ENCODE measurements around the gene ADARB2.

Gene ADARB2

GRCh38 chr10:1684991-1685390, 52.3 kb downstream of the ADARB2 start:
- Histone ChIP-seq H3K36me3 (ENCODE audit: control insufficient read depth in 1 of 2, insufficient read depth in 2 of 2, low read length in 2 of 2) (no peaks in the 10 kb centered on the region), H3K27me3 (ENCODE audit: low read depth, low read length) (no peaks in the 10 kb centered on the region), H3K4me3 (ENCODE audit: low read depth in 1 of 2, low read length in 2 of 2) (no peak overlapping the region), H3K9me3 (ENCODE audit: control insufficient read depth in 1 of 2, low read length in 2 of 2) (no peaks in the 10 kb centered on the region), H3K4me1 (ENCODE audit: control insufficient read depth in 1 of 2, insufficient read depth in 2 of 2, low read length in 2 of 2) (no peaks in the 10 kb centered on the region), H3K27ac (ENCODE audit: low read length) (no peak overlapping the region)

GRCh38 chr10:1683649-1684048, 53.7 kb downstream of the ADARB2 start:
- H3K27me3 ChIP-seq (ENCODE audit: low read depth, low read length), result no peaks in the 10 kb centered on the region
- H3K4me3 ChIP-seq (ENCODE audit: low read depth in 1 of 2, low read length in 2 of 2), result no peak overlapping the region
- no peaks in the 10 kb centered on the region for H3K9me3 ChIP-seq (ENCODE audit: control insufficient read depth in 1 of 2, low read length in 2 of 2)
- no peak overlapping the region for H3K27ac ChIP-seq (ENCODE audit: low read length)
- no peaks in the 10 kb centered on the region for H3K36me3 ChIP-seq (ENCODE audit: control insufficient read depth in 1 of 2, insufficient read depth in 2 of 2, low read length in 2 of 2)
- H3K4me1 ChIP-seq (ENCODE audit: control insufficient read depth in 1 of 2, insufficient read depth in 2 of 2, low read length in 2 of 2), result no peaks in the 10 kb centered on the region

- H3K4me3 ChIP-seq (ENCODE audit: low read depth in 1 of 2, low read length in 2 of 2), result no peak overlapping the region
- H3K36me3 ChIP-seq (ENCODE audit: control insufficient read depth in 1 of 2, insufficient read depth in 2 of 2, low read length in 2 of 2), result no peaks in the 10 kb centered on the region
- no peaks in the 10 kb centered on the region for H3K9me3 ChIP-seq (ENCODE audit: control insufficient read depth in 1 of 2, low read length in 2 of 2)
- H3K27ac ChIP-seq (ENCODE audit: low read length), result no peak overlapping the region
- no peaks in the 10 kb centered on the region for H3K27me3 ChIP-seq (ENCODE audit: low read depth, low read length)
- H3K4me1 ChIP-seq (ENCODE audit: control insufficient read depth in 1 of 2, insufficient read depth in 2 of 2, low read length in 2 of 2), result no peaks in the 10 kb centered on the region
Measured at GRCh38 chr10:1679821-1680650, 57.3 kb downstream of the ADARB2 start.

GRCh38 chr10:1678084-1678483, 59.2 kb downstream of the ADARB2 start:
- Histone ChIP-seq H3K27ac (ENCODE audit: low read length) (no peak overlapping the region), H3K4me1 (ENCODE audit: control insufficient read depth in 1 of 2, insufficient read depth in 2 of 2, low read length in 2 of 2) (no peaks in the 10 kb centered on the region)

GRCh38 chr10:1677307-1677939, 59.9 kb downstream of the ADARB2 start:
- Histone ChIP-seq H3K4me3 (ENCODE audit: low read depth in 1 of 2, low read length in 2 of 2) (no peak overlapping the region), H3K36me3 (ENCODE audit: control insufficient read depth in 1 of 2, insufficient read depth in 2 of 2, low read length in 2 of 2) (no peaks in the 10 kb centered on the region)

More at GRCh38 chr10:1678084-1678483, 59.2 kb downstream of the ADARB2 start:
- no peaks in the 10 kb centered on the region for H3K9me3 ChIP-seq (ENCODE audit: control insufficient read depth in 1 of 2, low read length in 2 of 2)
- H3K27me3 ChIP-seq (ENCODE audit: low read depth, low read length), result no peaks in the 10 kb centered on the region
- H3K4me3 ChIP-seq (ENCODE audit: low read depth in 1 of 2, low read length in 2 of 2), result no peak overlapping the region
- H3K36me3 ChIP-seq (ENCODE audit: control insufficient read depth in 1 of 2, insufficient read depth in 2 of 2, low read length in 2 of 2), result no peaks in the 10 kb centered on the region

DNA sequence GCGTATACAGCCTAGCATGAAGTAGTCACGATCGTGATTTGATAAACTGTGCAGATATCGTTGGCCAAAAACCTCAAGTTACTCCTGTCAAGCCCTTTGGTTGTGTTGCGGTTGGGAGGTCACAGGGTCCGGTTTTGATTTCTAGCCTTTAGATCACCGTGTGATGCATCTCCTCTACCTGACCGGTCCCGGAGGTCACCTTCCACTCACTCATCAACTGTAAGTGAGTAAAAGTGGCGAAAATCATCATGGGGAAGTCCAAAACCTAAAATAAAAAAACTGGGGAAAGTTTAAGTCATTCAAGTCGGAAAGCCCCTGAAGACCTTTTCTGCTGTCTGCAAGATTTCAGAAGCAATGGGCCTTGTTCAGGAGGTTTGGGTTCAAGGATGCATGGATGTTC, 62.8 kb downstream of the ADARB2 start:
- H3K4me3 ChIP-seq (ENCODE audit: low read depth in 1 of 2, low read length in 2 of 2), result no peak overlapping the region
- H3K9me3 ChIP-seq (ENCODE audit: control insufficient read depth in 1 of 2, low read length in 2 of 2), result no peaks in the 10 kb centered on the region
- H3K36me3 ChIP-seq (ENCODE audit: control insufficient read depth in 1 of 2, insufficient read depth in 2 of 2, low read length in 2 of 2), result no peaks in the 10 kb centered on the region
- H3K27ac ChIP-seq (ENCODE audit: low read length), result no peak overlapping the region
- no peaks in the 10 kb centered on the region for H3K4me1 ChIP-seq (ENCODE audit: control insufficient read depth in 1 of 2, insufficient read depth in 2 of 2, low read length in 2 of 2)
- H3K27me3 ChIP-seq (ENCODE audit: low read depth, low read length), result no peaks in the 10 kb centered on the region

More at GRCh38 chr10:1677307-1677939, 59.9 kb downstream of the ADARB2 start:
- no peak overlapping the region for H3K27ac ChIP-seq (ENCODE audit: low read length)
- no peaks in the 10 kb centered on the region for H3K4me1 ChIP-seq (ENCODE audit: control insufficient read depth in 1 of 2, insufficient read depth in 2 of 2, low read length in 2 of 2)
- H3K27me3 ChIP-seq (ENCODE audit: low read depth, low read length), result no peaks in the 10 kb centered on the region
- H3K9me3 ChIP-seq (ENCODE audit: control insufficient read depth in 1 of 2, low read length in 2 of 2), result no peaks in the 10 kb centered on the region

GRCh38 chr10:1673568-1674345, 63.6 kb downstream of the ADARB2 start:
- H3K9me3 ChIP-seq (ENCODE audit: control insufficient read depth in 1 of 2, low read length in 2 of 2), result no peaks in the 10 kb centered on the region
- no peaks in the 10 kb centered on the region for H3K36me3 ChIP-seq (ENCODE audit: control insufficient read depth in 1 of 2, insufficient read depth in 2 of 2, low read length in 2 of 2)
- no peak overlapping the region for H3K4me3 ChIP-seq (ENCODE audit: low read depth in 1 of 2, low read length in 2 of 2)
- no peaks in the 10 kb centered on the region for H3K4me1 ChIP-seq (ENCODE audit: control insufficient read depth in 1 of 2, insufficient read depth in 2 of 2, low read length in 2 of 2)
- H3K27ac ChIP-seq (ENCODE audit: low read length), result no peak overlapping the region
- H3K27me3 ChIP-seq (ENCODE audit: low read depth, low read length), result no peaks in the 10 kb centered on the region

DNA sequence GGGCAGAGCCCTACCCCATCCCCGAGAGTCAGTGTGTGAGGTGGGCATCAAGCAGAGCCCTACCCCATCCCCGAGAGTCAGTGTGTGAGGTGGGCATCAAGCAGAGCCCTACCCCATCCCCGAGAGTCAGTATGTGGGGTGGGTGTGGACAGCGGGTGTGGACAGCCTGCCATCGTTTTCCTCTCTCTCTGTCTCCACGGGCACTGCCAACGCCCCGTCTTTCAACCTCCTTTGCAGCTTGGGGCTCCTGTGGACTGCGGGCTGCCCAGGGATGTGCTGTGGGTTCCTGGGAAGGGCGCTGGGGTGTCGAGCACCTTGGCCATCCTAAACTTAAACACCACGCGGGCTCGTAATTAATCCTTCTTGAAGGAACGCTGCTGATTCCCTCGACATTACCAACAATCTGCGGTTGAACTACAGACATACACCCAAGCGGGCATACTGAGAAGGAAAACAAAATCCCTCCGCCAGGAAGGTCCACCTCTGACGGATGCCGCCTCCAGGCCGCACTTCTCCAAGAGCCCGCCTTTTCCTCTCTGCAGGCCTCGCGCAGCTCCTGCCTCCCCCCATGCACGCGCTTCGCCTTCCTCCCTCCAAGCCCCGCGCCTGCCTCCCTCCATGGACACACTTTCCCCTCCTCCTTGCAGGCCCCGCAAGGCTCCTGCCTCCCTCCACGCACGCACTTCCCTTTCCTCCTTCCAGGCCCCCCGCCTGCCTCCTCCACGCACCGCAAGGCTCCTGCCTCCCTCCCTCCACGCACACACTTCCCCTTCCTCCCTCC, 65.1 kb downstream of the ADARB2 start:
- Histone ChIP-seq H3K27me3 (ENCODE audit: low read depth, low read length) (no peaks in the 10 kb centered on the region), H3K27ac (ENCODE audit: low read length) (no peak overlapping the region), H3K4me3 (ENCODE audit: low read depth in 1 of 2, low read length in 2 of 2) (no peak overlapping the region)

GRCh38 chr10:1671366-1672000, 65.8 kb downstream of the ADARB2 start:
- no peaks in the 10 kb centered on the region for H3K36me3 ChIP-seq (ENCODE audit: control insufficient read depth in 1 of 2, insufficient read depth in 2 of 2, low read length in 2 of 2)
- H3K4me3 ChIP-seq (ENCODE audit: low read depth in 1 of 2, low read length in 2 of 2), result no peak overlapping the region
- no peaks in the 10 kb centered on the region for H3K4me1 ChIP-seq (ENCODE audit: control insufficient read depth in 1 of 2, insufficient read depth in 2 of 2, low read length in 2 of 2)
- no peaks in the 10 kb centered on the region for H3K27me3 ChIP-seq (ENCODE audit: low read depth, low read length)
- no peaks in the 10 kb centered on the region for H3K9me3 ChIP-seq (ENCODE audit: control insufficient read depth in 1 of 2, low read length in 2 of 2)
- H3K27ac ChIP-seq (ENCODE audit: low read length), result no peak overlapping the region

More for the DNA sequence above, 65.1 kb downstream of the ADARB2 start:
- Histone ChIP-seq H3K36me3 (ENCODE audit: control insufficient read depth in 1 of 2, insufficient read depth in 2 of 2, low read length in 2 of 2) (no peaks in the 10 kb centered on the region), H3K9me3 (ENCODE audit: control insufficient read depth in 1 of 2, low read length in 2 of 2) (no peaks in the 10 kb centered on the region), H3K4me1 (ENCODE audit: control insufficient read depth in 1 of 2, insufficient read depth in 2 of 2, low read length in 2 of 2) (no peaks in the 10 kb centered on the region)

DNA sequence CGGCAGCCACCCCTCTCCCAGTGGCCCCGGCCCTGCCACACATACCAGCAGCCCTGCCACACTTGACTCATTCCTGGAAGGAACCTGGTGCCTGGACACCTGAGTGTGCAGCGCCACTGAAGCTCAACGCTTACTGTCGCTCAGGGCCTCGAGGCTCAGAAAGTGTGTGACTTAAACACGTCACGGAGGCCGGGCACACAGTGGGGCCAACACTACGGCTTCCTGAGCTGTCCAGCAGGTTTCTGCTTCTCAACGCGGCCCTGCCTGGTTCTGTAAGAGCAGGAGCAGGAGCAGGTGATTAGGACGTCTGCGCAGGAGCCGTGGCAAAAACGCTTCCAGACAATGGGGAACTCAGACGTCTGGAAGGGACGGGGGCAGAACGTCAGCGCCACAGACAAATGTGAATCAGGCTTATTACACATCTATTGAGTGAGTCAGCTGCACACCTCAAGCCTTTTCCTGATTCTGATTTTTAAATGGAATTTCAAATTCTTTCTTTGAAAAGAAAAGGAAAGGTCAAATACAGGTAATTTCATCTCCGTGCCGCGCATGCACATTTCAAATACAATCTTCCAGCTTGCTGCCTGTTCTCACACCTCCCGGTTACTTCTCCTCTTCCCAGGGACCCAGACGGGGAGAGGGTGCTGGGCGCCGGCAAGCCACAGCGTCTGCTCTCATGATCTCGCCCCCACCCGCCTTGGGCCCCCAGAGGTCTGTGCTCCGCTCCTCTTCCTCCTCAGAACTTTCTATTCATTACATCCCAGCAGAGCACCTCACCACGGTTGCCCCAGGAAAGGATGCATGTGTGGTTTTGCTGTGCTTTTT, 66.6 kb downstream of the ADARB2 start:
- no peak overlapping the region for H3K27ac ChIP-seq (ENCODE audit: low read length)
- H3K27me3 ChIP-seq (ENCODE audit: low read depth, low read length), result no peaks in the 10 kb centered on the region
- H3K4me1 ChIP-seq (ENCODE audit: control insufficient read depth in 1 of 2, insufficient read depth in 2 of 2, low read length in 2 of 2), result no peaks in the 10 kb centered on the region
- H3K4me3 ChIP-seq (ENCODE audit: low read depth in 1 of 2, low read length in 2 of 2), result no peak overlapping the region
- H3K36me3 ChIP-seq (ENCODE audit: control insufficient read depth in 1 of 2, insufficient read depth in 2 of 2, low read length in 2 of 2), result no peaks in the 10 kb centered on the region
- H3K9me3 ChIP-seq (ENCODE audit: control insufficient read depth in 1 of 2, low read length in 2 of 2), result no peaks in the 10 kb centered on the region

Data from muscle layer of duodenum (tissue), 2 donors.